Measurements from ENCODE around the gene MYL9. TPM values are rescaled to one million over a fixed set of nuclear protein-coding genes. Genes with fewer than 3 reads are reported as not detected.

MYL9 gene
- polyA plus RNA-seq, 1 of the 3 experiments (the other 2 are of a cell fraction): not detected

- Histone ChIP-seq H3K4me3 (ENCODE audit: low read depth in 2 of 2, low read length in 1 of 2) (no peak overlapping the region), H3K4me2 (no peak overlapping the region), H3K27ac (ENCODE audit: low read depth in 2 of 2, low read length in 1 of 2) (no peak overlapping the region), H3F3A (replicated peaks; ENCODE audit: insufficient read depth) (no peaks in the 10 kb centered on the region), H3K4me1 (ENCODE audit: control insufficient read depth in 1 of 2, insufficient read depth in 2 of 2, low read depth in 1 of 2, low read length in 1 of 2) (no peaks in the 10 kb centered on the region), H3K79me2 (ENCODE audit: insufficient read depth) (no peaks in the 10 kb centered on the region), H2AFZ (ENCODE audit: low read depth) (no peak overlapping the region), H3K9ac (no peak overlapping the region), H3K9me2 (no peaks in the 10 kb centered on the region), H4K20me1 (ENCODE audit: insufficient read depth) (no peaks in the 10 kb centered on the region), H3K27me3 (ENCODE audit: insufficient read depth) (no peaks in the 10 kb centered on the region), H3K9me3 (no peaks in the 10 kb centered on the region), H3K36me3 (replicated peaks in 1 of 2; ENCODE audit: control insufficient read depth in 1 of 2, insufficient read depth in 2 of 2, low read length in 1 of 2) (no peaks in the 10 kb centered on the region)
- ChIA-PET CTCF (interaction anchor here (1.0 kb wide), 1 partner anchor 50 kb away, joined by 3 read pairs; no protein-coding TSS in a partner anchor), POLR2A (no interaction called here)
- no peak for DNase-seq
- WGBS (ENCODE audit: low lambda C conversion rate): 48% methylated on average over 2 of the region's 2 CpGs
- no peak for TF ChIP-seq GATA2 (CRISPR knock-in tag; IDR thresholded peaks at IDR 0.05)
- no peak for TF ChIP-seq RFX5 (IDR thresholded peaks at IDR 0.05; ENCODE audit: low read length)
- no peak for TF ChIP-seq CTCF (IDR thresholded peaks at IDR 0.05)
- TF ChIP-seq POLR2AphosphoS5 (IDR thresholded peaks at IDR 0.05; ENCODE audit: low read depth, low read length): no peak
- TF ChIP-seq NFIC (IDR thresholded peaks at IDR 0.05; ENCODE audit: borderline replicate concordance): no peak
- no peak for TF ChIP-seq MEF2A (IDR thresholded peaks at IDR 0.05; ENCODE audit: borderline replicate concordance, low read depth)
- TF ChIP-seq MXI1 (IDR thresholded peaks at IDR 0.05; ENCODE audit: low read depth, low read length): no peak
- TF ChIP-seq RCOR1 (IDR thresholded peaks at IDR 0.05; ENCODE audit: low read length): no peak
- TF ChIP-seq IRF3 (IDR thresholded peaks at IDR 0.05; ENCODE audit: low read depth, low read length): no peak
- TF ChIP-seq RAD21 (IDR thresholded peaks at IDR 0.05; ENCODE audit: low read length): no peak
- TF ChIP-seq NRF1 (IDR thresholded peaks at IDR 0.05; ENCODE audit: low read depth, low read length): no peak
- TF ChIP-seq USF1 (IDR thresholded peaks at IDR 0.05; ENCODE audit: borderline replicate concordance, low read depth): no peak
- TF ChIP-seq USF2 (IDR thresholded peaks at IDR 0.05; ENCODE audit: borderline replicate concordance, low read depth, low read length): no peak
- TF ChIP-seq SMC3 (IDR thresholded peaks at IDR 0.05; ENCODE audit: low read depth, low read length): no peak
- no peak for TF ChIP-seq JUND (IDR thresholded peaks at IDR 0.05)
- no peak for TF ChIP-seq RXRA (IDR thresholded peaks at IDR 0.05; ENCODE audit: borderline replicate concordance, low read depth)
- no peak for TF ChIP-seq FOSL2 (IDR thresholded peaks at IDR 0.05; ENCODE audit: borderline replicate concordance, low read depth)
- TF ChIP-seq MAX (IDR thresholded peaks at IDR 0.05; ENCODE audit: low read depth): no peak
- no peak for TF ChIP-seq EZH2phosphoT487 (IDR thresholded peaks at IDR 0.05; ENCODE audit: borderline replicate concordance, low read depth)
- TF ChIP-seq REST (IDR thresholded peaks at IDR 0.05; ENCODE audit: low read depth, low read length): no peak
Measured at GRCh38 chr20:36555248-36555647, 13.9 kb downstream of the MYL9 start.

All from SK-N-SH (cell line).